Activated T-cell treated with anti-CD3 and anti-CD28 coated beads, Interleukin-2, amount 50 U/mL, for 1 hour (primary cell): ENCODE results near the gene CLEC6A.
"Not testable (repeated sequence)": the region's sequence is repeated elsewhere in the genome, so short reads cannot be mapped to it uniquely, and the experiment has no call there.

Experiments used
- DNase-seq: peaks from one replicate; pipeline ENCODE4 v3.0.0-alpha.2; 2020

Gene CLEC6A

GRCh38 chr12:8496074-8496473, 40.3 kb downstream of the CLEC6A start:
- not testable (repeated sequence) for DNase-seq

- no peak for DNase-seq
Measured at GRCh38 chr12:8499616-8500015, 43.9 kb downstream of the CLEC6A start.

DNA sequence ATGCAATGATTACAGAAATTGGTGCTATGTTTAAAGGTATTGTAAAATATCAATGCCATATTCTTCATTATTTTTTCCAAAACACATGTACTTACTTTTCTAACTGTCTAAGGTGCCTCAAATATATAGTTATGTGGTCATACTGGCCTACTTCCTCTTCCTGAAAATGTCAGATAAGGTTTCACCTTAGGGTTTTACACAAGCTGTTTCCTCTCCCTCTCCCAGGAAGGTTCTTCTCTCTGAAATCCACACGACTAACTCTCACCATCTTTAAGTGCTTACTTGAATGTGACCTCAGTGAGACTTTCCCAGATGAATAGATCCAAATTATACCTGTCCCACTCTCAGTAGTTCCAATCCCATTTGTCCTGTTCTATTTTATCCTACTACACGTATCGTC, 46.0 kb downstream of the CLEC6A start:
- no peak for DNase-seq

DNA sequence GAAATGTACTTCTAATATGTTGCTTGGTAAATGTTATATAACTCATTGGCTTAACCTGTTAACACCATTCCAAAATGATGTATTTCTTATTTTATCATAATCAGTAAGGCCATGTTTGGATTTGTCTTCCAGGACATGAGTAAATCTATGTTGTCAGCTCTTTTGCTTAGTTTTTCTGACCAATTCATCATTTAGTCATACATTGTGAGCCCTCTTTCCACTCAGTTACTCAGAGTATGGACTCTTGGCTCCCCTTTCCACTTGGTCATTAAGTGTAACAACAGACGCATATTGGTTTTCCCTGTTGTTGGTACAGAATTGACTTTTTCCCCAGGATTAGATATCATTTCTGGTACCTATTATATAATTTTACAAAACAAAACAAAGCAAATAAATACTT, 48.6 kb downstream of the CLEC6A start:
- DNase-seq: no peak

DNA sequence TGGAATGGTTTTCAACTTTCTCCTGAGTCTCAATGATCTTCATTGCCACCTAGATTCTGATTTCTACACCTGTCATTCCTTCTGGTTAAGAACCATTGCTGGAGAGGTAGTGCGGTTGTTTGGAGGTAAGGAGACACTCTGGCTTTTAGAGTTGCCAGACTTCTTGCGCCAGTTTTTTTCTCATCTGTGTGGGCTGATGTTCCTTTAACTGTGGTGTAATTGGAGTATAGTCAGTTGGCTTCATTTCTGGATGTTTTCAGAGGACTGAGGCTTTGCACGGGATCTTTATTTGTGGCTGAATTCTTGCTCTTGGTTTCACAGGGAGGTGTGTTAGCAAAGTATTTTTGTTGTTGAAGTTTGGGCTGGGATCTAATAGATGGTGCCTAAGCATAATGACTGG, 51.8 kb downstream of the CLEC6A start:
- DNase-seq: no peak

DNA sequence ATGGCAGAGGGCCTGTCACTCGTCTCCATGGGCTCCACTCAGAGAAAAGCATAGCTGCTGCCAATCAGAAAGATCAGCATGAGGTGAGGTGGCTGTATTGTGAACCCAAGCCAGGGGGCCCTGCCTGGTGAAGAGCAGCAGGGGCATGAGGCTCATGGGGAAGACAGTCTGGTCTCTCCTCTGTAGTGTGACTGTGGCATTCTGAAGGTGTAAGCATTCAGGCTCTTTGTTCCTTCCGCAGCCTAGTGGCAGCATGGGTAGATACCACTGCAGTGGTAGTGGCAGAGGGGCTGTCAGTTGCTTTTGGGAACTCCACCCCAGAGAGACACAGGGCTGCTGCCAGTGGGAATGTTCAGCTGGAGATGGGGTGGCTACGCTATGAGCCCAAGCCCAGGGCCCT, 52.5 kb downstream of the CLEC6A start:
- DNase-seq: no peak

DNA sequence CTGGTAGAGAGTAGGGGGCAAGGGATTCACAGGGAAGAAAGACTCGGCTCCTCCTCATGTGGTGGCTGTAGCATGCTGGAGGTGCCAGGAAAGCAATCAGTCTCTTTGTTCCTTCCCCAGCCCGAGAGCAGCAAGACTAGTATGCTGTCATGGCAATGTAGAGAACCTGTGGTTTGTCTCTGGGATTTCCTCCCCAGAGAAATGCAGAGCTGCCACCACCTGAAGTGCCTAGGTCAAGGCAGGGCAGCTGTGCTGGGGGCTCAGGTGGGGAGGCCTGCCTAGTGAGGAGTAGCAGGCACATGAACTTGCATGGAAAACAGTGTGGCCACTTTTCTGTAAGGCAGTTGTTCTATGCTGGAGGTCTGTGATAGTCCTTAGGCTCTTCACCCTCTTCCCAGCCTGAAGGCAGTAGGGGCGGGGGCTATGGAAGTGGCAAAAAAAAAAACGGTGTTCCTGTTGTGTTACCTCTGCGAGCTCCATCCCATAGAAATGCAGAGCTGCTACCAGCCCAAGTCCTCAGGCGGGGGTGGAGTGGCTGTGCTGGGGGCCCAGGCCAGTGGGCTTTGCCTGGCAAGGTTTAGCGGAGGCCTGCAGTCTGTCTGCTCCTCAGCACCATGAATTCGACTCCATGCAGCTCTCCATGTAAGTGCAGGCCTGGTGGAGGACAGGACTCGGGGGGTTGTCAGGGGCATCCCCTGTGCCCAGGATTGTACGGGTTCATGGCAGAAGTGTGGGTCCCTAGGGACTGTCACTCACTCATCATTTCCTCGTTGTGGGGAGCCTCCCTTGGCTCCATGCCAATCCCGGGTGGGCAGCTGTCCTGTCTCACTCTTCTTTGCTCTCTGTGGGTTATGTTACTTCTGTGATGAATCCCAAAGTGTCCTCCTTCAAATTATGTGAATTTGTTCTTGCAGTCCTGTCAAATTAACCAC, 53.4 kb downstream of the CLEC6A start:
- DNase-seq: no peak

DNA sequence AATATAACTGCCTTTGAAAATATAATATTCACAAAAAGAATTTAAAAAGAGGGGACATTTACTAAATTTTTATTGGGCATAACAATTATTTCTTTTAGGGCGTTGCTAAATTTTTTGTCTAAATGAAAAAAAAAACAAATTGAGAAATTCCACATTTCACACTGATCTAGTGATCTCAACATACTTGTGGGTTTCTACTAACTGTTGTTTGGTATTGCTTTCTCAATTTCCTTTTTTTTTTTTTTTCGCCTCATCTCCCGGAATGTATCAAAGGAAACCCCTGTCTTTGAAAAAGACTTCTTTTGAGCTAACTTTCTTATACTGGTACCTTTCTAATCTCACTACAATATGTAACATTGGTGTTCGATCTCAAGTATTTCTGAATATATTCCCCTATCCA, 57.5 kb downstream of the CLEC6A start, which contains the start of gene CLEC4D:
Gene CLEC4D (plus strand): TSS at position 248 of the 400 bp plus-strand sequence. CDS start 230 bp downstream, outside the sequence.
- no peak for DNase-seq

DNA sequence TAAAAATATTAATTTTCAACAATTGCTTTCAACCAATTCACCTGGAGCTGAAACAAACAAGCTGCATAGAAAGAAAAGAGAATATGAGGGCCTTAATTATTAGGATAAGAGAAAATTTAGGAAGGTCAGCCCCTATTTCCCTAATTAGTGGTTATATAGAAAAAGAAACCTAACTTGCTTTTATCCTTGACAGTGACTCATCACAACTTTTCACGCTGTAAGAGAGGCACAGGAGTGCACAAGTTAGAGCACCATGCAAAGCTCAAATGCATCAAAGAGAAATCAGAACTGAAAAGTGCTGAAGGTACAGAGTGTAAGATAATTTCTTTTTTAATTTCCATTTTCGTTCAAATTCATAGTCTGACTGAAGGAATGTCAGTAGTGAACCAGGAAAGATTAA, 62.2 kb downstream of the CLEC6A start:
- DNase-seq: no peak

DNA sequence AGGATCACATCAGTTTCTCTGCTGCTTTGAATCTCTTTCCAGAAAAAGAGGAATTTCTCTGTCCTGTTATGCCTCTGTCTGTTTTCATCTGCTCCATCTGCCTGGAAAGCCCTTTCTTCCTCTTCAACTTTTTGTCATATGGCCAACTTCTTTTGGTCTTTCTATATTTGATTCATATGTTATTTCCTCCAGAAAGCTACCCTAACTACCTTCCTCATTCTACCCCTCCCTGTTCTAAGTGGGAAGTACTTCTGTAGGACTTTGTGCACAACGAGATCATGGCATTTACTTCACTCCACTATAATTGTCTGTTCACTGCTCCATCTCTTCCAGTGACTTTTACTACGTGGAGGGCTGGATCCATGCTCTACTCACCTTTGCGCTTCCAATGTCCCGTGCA, 63.4 kb downstream of the CLEC6A start:
- DNase-seq: no peak

DNA sequence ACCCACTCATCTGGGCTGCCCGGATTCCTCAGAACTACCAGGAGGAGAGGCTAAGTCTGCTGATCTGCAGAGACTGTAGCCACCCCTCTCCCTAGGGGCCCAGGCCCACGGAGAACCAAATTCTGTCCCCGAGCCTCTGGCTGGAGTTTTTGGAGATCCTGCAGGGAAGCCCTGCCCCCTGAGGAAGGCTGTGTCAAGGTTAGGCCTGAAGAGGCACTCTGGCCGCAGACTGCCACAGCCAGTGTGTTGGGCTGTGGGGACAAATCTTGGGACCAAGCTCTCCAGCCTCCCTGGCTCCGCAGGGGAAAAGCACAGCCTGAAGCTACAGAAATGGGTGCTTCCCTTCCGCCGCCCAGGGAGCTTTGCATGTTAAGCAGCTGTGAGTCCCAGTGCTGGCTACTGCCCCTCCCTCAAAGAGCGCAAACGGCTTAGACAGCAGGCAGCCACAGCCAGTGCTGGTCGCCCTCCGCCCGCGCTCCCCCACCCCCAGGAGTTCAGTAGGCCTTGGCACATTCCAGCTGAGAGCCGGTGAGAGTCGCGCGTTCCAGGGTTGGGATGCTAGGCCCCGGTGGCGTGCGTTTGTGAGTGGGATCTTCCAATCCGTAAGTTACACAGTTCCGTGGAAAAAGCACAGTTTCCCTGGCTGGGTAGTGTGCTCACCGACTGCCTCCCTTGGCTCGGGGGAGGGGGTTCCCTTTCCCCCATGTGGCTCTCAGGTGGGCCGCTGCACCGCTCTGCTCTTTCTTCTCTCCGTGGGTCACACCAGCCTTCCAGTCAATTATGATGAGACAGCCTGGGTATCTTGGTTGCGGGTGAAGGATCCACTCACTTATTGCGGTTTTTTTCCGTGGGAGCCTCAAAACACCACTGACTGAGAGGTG, 71.7 kb downstream of the CLEC6A start:
- no peak for DNase-seq
